Keratinocyte (primary cell): Measurements from ENCODE around the gene AGTRAP. TPM values are rescaled to one million over a fixed set of nuclear protein-coding genes. Genes with fewer than 3 reads are reported as not detected.

Experiments used
- DNase-seq: peaks from one replicate; pipeline ENCODE4 v3.0.0-alpha.2; 2011; ENCODE audit warnings: low read depth, missing footprints, low spot score
- FAIRE-seq: peaks from 2 replicates; lab custom pipeline; 2011; peaks lifted over from hg19 to GRCh38; lab: Jason Lieb, UNC
- H2AFZ ChIP-seq: 2 replicates; pipeline ENCODE4 v1.6.0; 2012; ENCODE audit warnings: low read length, control low read depth, inconsistent platforms; ENCODE audit not compliant: control insufficient read depth
- H3K27ac ChIP-seq: 2 replicates; pipeline ENCODE4 v1.5.1; 2011; ENCODE audit warnings: low read length; ENCODE audit not compliant: control insufficient read depth, insufficient read depth
- H3K27me3 ChIP-seq: 3 replicates; pipeline ENCODE4 v1.6.0; 2011; ENCODE audit warnings: low read length; ENCODE audit not compliant: control insufficient read depth, insufficient read depth; ENCODE audit errors: extremely low read depth
- H3K36me3 ChIP-seq, 2 experiments: 2 replicates in 1 of 2; 3 replicates in 1 of 2; pipeline ENCODE4 v1.5.1; 2011; ENCODE audit warnings: low read length in 2 of 2, mild to moderate bottlenecking in 1 of 2; ENCODE audit not compliant: control insufficient read depth in 2 of 2, insufficient read depth in 2 of 2; ENCODE audit errors: extremely low read depth in 1 of 2
- H3K4me1 ChIP-seq: 3 replicates; pipeline ENCODE4 v1.5.1; 2011; ENCODE audit warnings: low read length; ENCODE audit not compliant: control insufficient read depth, insufficient read depth; ENCODE audit errors: extremely low read depth
- H3K4me2 ChIP-seq: 3 replicates; pipeline ENCODE4 v1.6.0; 2011; ENCODE audit warnings: low read depth, low read length; ENCODE audit not compliant: control insufficient read depth, insufficient read depth; ENCODE audit errors: extremely low read depth
- H3K4me3 ChIP-seq, 3 experiments: fragments of 200-600 bp in 1 of 3; sonication (generic) in 1 of 3; 2 replicates in 2 of 3; 3 replicates in 1 of 3; pipeline ENCODE4 v1.5.1; 2011 to 2016; ENCODE audit warnings: low read length in 3 of 3, mild to moderate bottlenecking in 3 of 3, control low read depth in 2 of 3, inconsistent platforms in 1 of 3, low read depth in 1 of 3, mixed read lengths in 1 of 3, mixed run types in 1 of 3, moderate library complexity in 1 of 3; ENCODE audit not compliant: control insufficient read depth in 2 of 3, insufficient read depth in 2 of 3; ENCODE audit errors: extremely low read depth in 1 of 3
- H3K79me2 ChIP-seq: 2 replicates; pipeline ENCODE4 v1.6.0; 2012; ENCODE audit warnings: low read length; ENCODE audit not compliant: control insufficient read depth, insufficient read depth
- H3K9ac ChIP-seq: 3 replicates; pipeline ENCODE4 v1.6.0; 2011; ENCODE audit warnings: low read length; ENCODE audit not compliant: control insufficient read depth, insufficient read depth; ENCODE audit errors: extremely low read depth
- H3K9me1 ChIP-seq: 3 replicates; pipeline ENCODE4 v1.6.0; 2011; ENCODE audit warnings: low read length; ENCODE audit not compliant: control insufficient read depth, insufficient read depth; ENCODE audit errors: extremely low read depth
- H3K9me3 ChIP-seq: 2 replicates; pipeline ENCODE4 v1.5.1; 2012; ENCODE audit warnings: low read depth, low read length; ENCODE audit not compliant: control insufficient read depth
- H4K20me1 ChIP-seq: 3 replicates; pipeline ENCODE4 v1.6.0; 2011; ENCODE audit warnings: low read length; ENCODE audit not compliant: control insufficient read depth, insufficient read depth; ENCODE audit errors: extremely low read depth
- EZH2 ChIP-seq: IDR thresholded peaks from one replicate; pipeline ENCODE4 v1.6.1; 2012; ENCODE audit warnings: inconsistent platforms, mild to moderate bottlenecking, low read length, moderate library complexity
- dilution Hi-C: fragments of 300-500 bp; cut with MboI; formaldehyde crosslinking; loops from one replicate; pipeline ENCODE4 v1.7.0; 2020; ENCODE audit warnings: low sequenced_read_pairs; ENCODE audit not compliant: extremely low pct_ligation_motif_present
- polyA plus RNA-seq, 5 experiments: library from polyadenylated mRNA; depleted of rRNA in 3 of 5; stranded (reverse) in 3 of 5; stranded (forward) in 1 of 5; unstranded in 1 of 5; fragments of >200 nt; gene quantifications; 1 replicate in 1 of 5; 2 replicates in 3 of 5; 3 replicates in 1 of 5; pipeline versions ENCODE4 v1.2.1 to v1.2.3, GENCODE V29; 2011 to 2012; ENCODE audit warnings: missing spikeins in 2 of 5, low read depth in 1 of 5, low replicate concordance in 1 of 5
- TF ChIP-seq, protein P1 (sequence below), 3 experiments: IDR thresholded peaks in 1 of 3; conservative IDR thresholded peaks in 1 of 3; optimal IDR thresholded peaks in 1 of 3; 2 replicates in 2 of 3; 3 replicates in 1 of 3; pipeline versions ENCODE3 to v1.5.1; 2011; ENCODE audit warnings: low read length in 3 of 3, mild to moderate bottlenecking in 3 of 3, moderate library complexity in 2 of 3, control low read depth in 1 of 3, inconsistent platforms in 1 of 3; ENCODE audit not compliant: insufficient read depth in 2 of 3; ENCODE audit errors: extremely low read depth in 1 of 3

The AGTRAP gene
- polyA plus RNA-seq, 1 donor (not counting 4 experiments of a cell fraction or from before 2014, with no cell fraction given) = 36.7 TPM

- Histone ChIP-seq H4K20me1 (no peaks in the 10 kb centered on the region), H3K27ac (no peak overlapping the region), H3K79me2 (no peaks in the 10 kb centered on the region), H3K27me3 (no peaks in the 10 kb centered on the region), H3K36me3 (no peaks in the 10 kb centered on the region), H3K4me2 (no peak overlapping the region), H3K9me3 (no peaks in the 10 kb centered on the region), H3K9ac (no peak overlapping the region), H3K9me1 (no peaks in the 10 kb centered on the region), H3K4me1 (peaks cover 19% of the 10 kb centered on the region), H2AFZ (no peak overlapping the region), H3K4me3 (no peak overlapping the region)
- TF ChIP-seq EZH2 = no peak
- dilution Hi-C loops = no loop called here
- no peak for DNase-seq
- FAIRE-seq = no peak
These were observed 6.8 kb upstream of the AGTRAP start for GRCh38 chr1:11729155-11729497.

- Histone ChIP-seq H3K36me3 (no peaks in the 10 kb centered on the region), H3K9me1 (no peaks in the 10 kb centered on the region), H3K9ac (no peak overlapping the region), H2AFZ (no peak overlapping the region), H3K4me1 (peaks cover 19% of the 10 kb centered on the region), H3K9me3 (no peaks in the 10 kb centered on the region), H4K20me1 (no peaks in the 10 kb centered on the region), H3K27ac (no peak overlapping the region), H3K4me2 (no peak overlapping the region), H3K4me3 (no peak overlapping the region), H3K27me3 (no peaks in the 10 kb centered on the region), H3K79me2 (no peaks in the 10 kb centered on the region)
- DNase-seq (no peak), FAIRE-seq (no peak)
- dilution Hi-C loops = no loop called here
- TF ChIP-seq, protein P1, sequence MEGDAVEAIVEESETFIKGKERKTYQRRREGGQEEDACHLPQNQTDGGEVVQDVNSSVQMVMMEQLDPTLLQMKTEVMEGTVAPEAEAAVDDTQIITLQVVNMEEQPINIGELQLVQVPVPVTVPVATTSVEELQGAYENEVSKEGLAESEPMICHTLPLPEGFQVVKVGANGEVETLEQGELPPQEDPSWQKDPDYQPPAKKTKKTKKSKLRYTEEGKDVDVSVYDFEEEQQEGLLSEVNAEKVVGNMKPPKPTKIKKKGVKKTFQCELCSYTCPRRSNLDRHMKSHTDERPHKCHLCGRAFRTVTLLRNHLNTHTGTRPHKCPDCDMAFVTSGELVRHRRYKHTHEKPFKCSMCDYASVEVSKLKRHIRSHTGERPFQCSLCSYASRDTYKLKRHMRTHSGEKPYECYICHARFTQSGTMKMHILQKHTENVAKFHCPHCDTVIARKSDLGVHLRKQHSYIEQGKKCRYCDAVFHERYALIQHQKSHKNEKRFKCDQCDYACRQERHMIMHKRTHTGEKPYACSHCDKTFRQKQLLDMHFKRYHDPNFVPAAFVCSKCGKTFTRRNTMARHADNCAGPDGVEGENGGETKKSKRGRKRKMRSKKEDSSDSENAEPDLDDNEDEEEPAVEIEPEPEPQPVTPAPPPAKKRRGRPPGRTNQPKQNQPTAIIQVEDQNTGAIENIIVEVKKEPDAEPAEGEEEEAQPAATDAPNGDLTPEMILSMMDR (optimal IDR thresholded peaks at IDR 0.05 in 1 of 3, IDR thresholded peaks at IDR 0.05 in 1 of 3, conservative IDR thresholded peaks at IDR 0.05 in 1 of 3; ENCODE audit: extremely low read depth in 1 of 3, insufficient read depth in 2 of 3, low read length in 3 of 3) = no peak
- TF ChIP-seq EZH2 = no peak
These were observed 6.2 kb upstream of the AGTRAP start for GRCh38 chr1:11729498-11730428.
